Myocyte (in vitro differentiated cells): ENCODE data around the gene BBS1. TPM values are rescaled to one million over a fixed set of nuclear protein-coding genes. Genes with fewer than 3 reads are reported as not detected.
"Not testable (repeated sequence)": the region's sequence is repeated elsewhere in the genome, so short reads cannot be mapped to it uniquely, and the experiment has no call there.

ENCODE experiments used
- DNase-seq: peaks from one replicate; pipeline ENCODE4 v3.0.0-alpha.2; 2012; ENCODE audit warnings: low read depth
- polyA plus RNA-seq: library from polyadenylated mRNA; unstranded; fragments of >200 nt; gene quantifications from one replicate; pipeline ENCODE4 v1.2.1, GENCODE V29; 2012; ENCODE audit warnings: missing spikeins
- total RNA-seq: library from RNA; depleted of rRNA; stranded (reverse); fragments of >200 nt; gene quantifications from 2 replicates; pipeline ENCODE4 v1.2.3, GENCODE V29; 2014

The BBS1 gene
- 29.5 and 39.6 TPM in 2 replicates for total RNA-seq
- 28.6 TPM for polyA plus RNA-seq

- DNase-seq, result peak; percentile 81
These were observed at the start of gene BBS1 for GRCh38 chr11:66510271-66510989. Gene BBS1, plus strand, starts transcription at chr11:66510635. Its CDS starts 25 bp downstream, at chr11:66510660.

GRCh38 chr11:66462010-66462409, 48.4 kb upstream of the BBS1 start:
- DNase-seq, result no peak

- DNase-seq, result no peak
These were observed 47.5 kb upstream of the BBS1 start for GRCh38 chr11:66462911-66463310.

GRCh38 chr11:66464116-66464515, 46.3 kb upstream of the BBS1 start:
- not testable (repeated sequence) for DNase-seq

DNA sequence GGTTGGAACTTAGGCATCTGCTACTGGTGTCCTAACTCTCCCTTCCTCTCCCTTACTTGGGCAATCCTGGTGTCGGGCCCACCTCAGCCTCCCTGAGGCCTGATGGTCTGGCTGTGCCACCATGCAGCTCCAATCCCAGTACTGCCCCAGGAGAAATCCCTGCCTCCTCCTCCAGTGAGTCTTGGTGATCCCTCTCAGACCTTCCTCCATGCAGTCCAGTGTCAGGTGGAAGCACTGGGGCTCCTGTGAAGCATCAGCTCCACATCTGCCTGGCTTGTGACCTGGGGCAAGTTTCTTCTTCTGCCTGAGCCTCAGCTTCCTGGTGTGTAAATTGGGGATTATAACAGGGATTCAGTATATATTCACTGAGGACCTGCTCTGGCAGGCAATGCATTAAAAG, 45.5 kb upstream of the BBS1 start:
- no peak for DNase-seq

- DNase-seq, result peak; percentile 79
These were observed 44.8 kb upstream of the BBS1 start for GRCh38 chr11:66465373-66466224.

DNA sequence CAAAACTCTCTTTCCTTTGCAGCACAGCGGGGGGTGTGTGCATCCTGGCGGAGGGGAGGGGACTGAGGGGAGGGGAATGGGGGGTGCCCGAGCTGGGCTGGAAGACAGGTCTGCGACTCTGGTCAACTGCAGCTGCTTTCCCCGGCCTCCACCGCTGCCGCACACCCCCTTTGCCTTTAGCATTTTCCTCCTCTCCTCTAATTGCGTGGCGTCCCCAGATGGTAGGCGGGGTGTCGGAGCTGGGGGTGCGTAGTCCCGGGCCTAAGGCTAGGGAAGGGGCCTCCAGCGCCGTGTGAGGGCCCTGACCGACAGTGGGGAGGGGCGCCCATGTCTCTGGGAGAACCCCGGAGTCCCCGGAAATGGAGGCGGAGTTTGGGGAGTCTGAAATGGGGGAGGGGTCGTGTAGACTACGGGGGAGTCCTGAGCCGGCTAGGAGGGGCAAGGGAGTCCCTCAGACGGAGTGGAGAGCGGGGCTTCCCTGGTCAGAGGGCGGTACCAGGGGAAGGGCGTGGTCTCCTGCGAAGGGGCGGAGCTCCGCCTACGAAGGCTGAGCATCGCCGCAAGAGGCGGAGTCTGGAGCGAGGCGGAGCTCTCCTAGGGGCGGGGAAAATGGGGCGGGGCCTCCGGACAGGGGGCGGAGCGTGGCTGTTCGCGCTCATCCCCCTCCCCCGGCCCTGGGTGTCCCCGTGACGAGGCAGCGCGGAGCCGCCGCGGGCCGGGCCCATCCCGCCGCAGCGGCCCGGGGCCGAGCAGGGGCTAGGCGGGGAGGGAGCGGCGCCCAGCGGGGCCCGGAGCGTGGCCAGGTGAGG, 44.0 kb upstream of the BBS1 start, which contains the start of gene PELI3:
Gene PELI3, plus strand, starts transcription at position 681 of the 809 bp plus-strand sequence. CDS start 1,224 bp downstream, outside the sequence.
- DNase-seq, result peak; percentile 91

DNA sequence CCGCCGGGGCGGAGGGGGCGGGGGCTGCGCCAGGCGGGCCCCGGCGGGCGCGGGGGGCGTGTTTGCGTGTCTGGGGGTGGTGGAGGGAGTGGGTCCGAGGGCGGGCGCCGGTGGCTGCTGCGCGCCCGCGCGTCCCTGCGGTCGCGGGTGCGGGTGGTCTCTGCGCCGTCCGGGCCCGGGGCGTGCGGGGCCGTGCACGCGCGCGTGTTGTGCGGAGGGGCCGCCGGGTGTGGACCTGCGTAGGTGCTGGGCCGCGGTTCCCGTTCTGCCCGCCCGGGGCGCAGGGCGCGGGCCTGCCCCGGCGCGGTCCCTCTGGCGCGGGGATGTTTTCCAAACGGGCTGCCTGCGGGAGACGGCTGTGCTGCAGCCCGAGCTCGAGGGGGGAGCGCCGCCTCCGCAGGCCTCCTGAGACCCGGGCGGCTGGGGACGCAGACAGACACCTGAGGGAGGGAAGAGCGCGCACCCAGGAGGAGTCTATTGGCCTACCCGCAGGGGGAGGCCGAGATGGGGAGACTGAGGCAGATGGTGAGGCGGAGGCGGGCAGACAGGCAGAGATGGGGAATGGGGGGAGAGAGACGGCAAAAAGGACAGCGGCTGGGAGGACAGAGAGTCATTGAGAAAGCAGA, 43.3 kb upstream of the BBS1 start:
- peak; percentile 22 for DNase-seq

DNA sequence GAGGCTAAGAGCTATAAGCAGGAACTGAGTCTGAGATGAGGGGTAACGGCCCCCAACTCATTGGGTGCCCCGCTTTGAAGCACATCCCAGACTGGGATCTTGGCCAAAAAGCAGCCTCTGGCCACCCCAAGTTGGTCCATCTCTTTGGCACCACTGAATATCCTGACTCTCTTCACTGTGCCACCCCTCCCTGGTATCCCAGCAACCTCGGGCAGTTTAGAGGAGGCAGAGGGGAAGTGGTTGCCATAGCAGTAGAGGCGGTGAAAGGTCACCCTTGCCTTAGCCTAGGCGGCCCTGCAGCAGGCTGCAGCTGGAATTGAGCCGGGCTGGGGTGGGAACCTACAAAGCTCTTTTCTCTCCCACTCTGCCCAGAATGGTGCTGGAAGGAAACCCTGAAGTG, 42.7 kb upstream of the BBS1 start:
- no peak for DNase-seq

DNA sequence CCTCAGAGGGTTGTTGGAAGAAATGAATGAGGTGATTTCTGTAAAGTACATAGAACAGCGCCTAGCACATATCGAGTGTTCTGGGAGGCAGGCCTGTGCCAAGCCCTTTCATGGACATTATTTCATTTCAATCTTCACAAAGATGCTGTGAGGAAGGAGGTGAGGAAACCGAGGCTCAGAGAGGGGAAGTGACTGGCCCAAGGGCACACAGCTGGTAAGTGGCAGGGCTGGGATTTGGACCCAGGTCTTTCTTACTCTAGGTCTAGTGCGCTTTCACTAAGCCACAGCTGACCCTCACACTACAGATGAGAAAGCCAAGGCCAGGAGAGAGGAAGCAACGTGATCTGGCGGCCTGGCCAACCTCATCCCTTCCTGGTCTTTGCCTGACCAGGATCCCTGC, 41.7 kb upstream of the BBS1 start:
- DNase-seq, result no peak

DNA sequence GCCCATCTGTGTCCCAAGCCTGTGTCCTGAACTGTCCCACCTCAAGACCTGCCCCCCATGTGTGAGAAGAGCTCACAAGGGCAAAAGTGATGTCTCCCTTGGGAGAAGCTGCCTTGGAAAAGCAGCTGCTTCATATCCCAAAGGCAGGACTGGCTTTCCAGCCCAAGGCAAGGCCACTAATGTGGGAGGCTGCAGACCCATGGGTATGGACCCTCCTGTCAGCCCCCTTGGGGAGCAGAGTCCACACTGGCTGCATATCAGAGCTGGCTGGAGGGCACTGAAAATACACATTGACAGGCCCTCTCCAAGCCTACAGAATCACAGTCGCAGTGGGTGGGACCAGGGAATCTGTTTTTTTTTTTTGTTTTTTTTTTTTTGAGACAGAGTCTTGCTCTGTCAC, 41.0 kb upstream of the BBS1 start:
- no peak for DNase-seq

- no peak for DNase-seq
These were observed 40.4 kb upstream of the BBS1 start for GRCh38 chr11:66470015-66470414.

DNA sequence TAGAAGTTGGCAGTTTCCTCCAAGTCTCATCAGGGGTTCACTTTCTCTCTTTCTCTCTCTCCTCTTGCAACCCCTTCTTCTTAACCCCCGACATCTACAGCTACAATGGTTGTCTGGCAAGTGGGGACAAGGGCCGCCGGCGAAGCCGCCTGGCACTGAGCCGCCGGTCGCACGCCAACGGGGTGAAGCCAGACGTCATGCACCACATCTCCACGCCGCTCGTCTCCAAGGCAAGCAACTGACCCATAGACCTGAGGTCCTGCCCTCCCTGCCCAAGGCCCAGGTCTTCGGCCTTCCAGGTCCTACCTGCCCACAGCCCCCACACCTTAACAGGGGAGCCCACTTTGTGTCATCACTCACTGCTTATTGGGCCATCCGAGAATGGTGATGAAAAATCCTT, 39.3 kb upstream of the BBS1 start:
- DNase-seq, result no peak

DNA sequence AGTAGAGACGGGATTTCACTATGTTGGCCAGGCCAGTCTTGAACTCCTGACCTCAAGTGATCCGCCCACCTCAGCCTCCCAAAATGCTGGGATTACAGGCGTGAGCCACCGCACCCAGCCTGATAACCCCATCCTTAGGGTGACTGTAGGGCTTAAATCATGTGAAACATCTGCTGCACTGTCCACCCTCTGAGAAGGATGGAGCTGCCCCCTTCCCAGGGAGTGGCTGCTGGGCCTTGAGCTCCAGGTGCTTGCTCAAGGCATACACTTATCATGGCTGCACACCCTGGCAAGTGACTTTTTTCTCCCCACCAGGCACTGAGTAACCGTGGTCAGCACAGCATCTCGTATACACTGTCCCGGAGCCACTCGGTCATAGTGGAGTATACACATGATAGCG, 38.4 kb upstream of the BBS1 start:
- no peak for DNase-seq

- DNase-seq, result no peak
These were observed 37.3 kb upstream of the BBS1 start for GRCh38 chr11:66473167-66473566.

DNA sequence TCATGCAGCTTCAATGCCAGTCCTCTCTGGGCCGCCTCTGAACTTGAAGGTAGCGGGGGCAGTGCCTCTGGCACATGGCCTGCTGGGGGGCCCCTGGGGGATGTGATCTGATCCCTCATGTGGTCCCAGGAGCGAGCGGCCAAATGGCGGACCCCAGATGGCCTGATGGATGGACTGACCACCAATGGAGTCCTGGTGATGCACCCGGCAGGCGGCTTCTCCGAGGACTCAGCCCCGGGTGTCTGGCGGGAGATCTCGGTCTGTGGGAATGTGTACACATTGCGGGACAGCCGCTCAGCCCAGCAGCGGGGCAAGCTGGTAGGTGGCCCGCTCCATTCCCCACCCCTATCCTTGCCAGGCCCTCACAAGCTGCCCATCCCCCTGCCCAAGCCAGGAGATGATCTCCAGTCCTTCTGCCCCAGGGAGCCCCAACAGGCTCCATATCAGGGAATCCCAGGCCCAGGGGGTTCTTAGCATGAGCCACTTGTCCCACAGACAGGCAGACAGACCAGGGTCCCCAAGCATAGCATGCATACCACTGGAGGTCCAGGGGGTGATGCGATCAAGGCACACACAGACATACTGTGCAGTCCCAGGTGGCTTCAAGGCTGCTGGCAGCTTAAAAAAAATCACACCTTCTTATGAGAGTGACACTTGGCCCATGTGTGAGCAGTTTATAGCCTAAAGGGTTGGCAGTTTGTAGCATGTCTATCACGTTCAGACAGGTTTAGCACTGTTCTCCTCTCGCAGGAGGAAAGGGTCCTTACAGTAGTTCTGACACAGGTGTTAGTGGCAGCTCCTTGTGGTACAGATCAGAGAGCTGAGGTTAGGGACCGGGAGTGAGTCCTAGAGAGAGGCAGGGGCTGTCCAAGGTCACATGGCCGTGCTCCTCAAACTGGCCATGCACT, 36.6 kb upstream of the BBS1 start:
- DNase-seq, result no peak

GRCh38 chr11:66475349-66476172, 34.9 kb upstream of the BBS1 start:
- no peak for DNase-seq

GRCh38 chr11:66476173-66476840, 34.1 kb upstream of the BBS1 start:
- DNase-seq, result no peak
